Measurements from ENCODE around the gene YY1AP1.
"Not testable (repeated sequence)": the region's sequence is repeated elsewhere in the genome, so short reads cannot be mapped to it uniquely, and the experiment has no call there.

The YY1AP1 gene

GRCh38 chr1:155715777-155716176 is 27.2 kb upstream of the YY1AP1 start:
- CTCF ChIA-PET: interaction anchor here (1.5 to 1.6 kb wide), 3 partner anchors 9 to 11 kb away, joined by 4 to 6 read pairs (median 4); no protein-coding TSS in a partner anchor
- DNase-seq: no peak
- WGBS (ENCODE audit: insufficient coverage): 100% methylated on average over 2 of the region's 5 CpGs

DNA sequence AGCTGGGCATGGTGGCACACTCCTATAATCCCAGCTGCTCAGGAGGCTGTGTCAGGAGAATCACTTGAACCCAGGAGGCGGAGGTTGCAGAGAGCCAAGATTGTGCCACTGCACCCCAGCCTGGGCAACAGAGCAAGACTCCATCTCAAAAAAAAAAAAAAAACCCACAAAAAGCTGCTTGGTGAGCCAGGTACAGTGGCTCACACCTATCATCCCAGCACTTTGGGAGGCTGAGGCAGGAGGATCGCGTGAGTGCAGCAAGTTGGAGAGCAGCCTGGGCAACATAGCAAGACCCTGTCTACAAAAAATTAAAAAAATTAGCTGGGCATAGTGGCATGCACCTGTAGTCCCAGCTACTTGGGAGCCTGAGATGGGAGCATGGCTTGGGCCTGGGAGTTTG is 26.5 kb upstream of the YY1AP1 start:
- 100% methylated on average over 3 of the region's 3 CpGs for WGBS (ENCODE audit: insufficient coverage)
- H3K4me1 ChIP-seq (ENCODE audit: control extremely low read depth in 1 of 4, control insufficient read depth in 4 of 4, insufficient read depth in 4 of 4, low read length in 3 of 4); POLR2A ChIA-PET; H3K9me3 ChIP-seq (ENCODE audit: control extremely low read depth in 1 of 5, control insufficient read depth in 4 of 5, insufficient read depth in 2 of 5, low read depth in 1 of 5, low read length in 4 of 5); H3K27ac ChIP-seq (ENCODE audit: insufficient read depth in 1 of 2, low read depth in 1 of 2, low read length in 2 of 2, poor library complexity in 1 of 2, severe bottlenecking in 2 of 2); DNase-seq; H3K27me3 ChIP-seq (replicated peaks in 2 of 5; ENCODE audit: control insufficient read depth in 4 of 5, insufficient read depth in 5 of 5, low read length in 4 of 5); H3K4me3 ChIP-seq (ENCODE audit: control insufficient read depth in 1 of 7, extremely low read depth in 1 of 7, insufficient read depth in 4 of 7, low read depth in 2 of 7, low read length in 6 of 7): not testable (repeated sequence)
- CTCF ChIA-PET: interaction anchor here (1.5 to 1.6 kb wide), 3 partner anchors 10 to 11 kb away, joined by 4 to 6 read pairs (median 4); no protein-coding TSS in a partner anchor
- H3K36me3 ChIP-seq (ENCODE audit: control insufficient read depth in 4 of 4, insufficient read depth in 4 of 4, low read length in 3 of 4): peaks cover 0 to 31% (median 13%) of the 10 kb centered on the region in 4 experiments

More at GRCh38 chr1:155715777-155716176, 27.2 kb upstream of the YY1AP1 start:
- Histone ChIP-seq H3K27ac (ENCODE audit: insufficient read depth in 1 of 2, low read depth in 1 of 2, low read length in 2 of 2, poor library complexity in 1 of 2, severe bottlenecking in 2 of 2) (no peak overlapping the region), H3K9me3 (ENCODE audit: control extremely low read depth in 1 of 5, control insufficient read depth in 4 of 5, insufficient read depth in 2 of 5, low read depth in 1 of 5, low read length in 4 of 5) (no peaks in the 10 kb centered on the region), H3K36me3 (ENCODE audit: control insufficient read depth in 4 of 4, insufficient read depth in 4 of 4, low read length in 3 of 4) (peaks cover 0 to 31% (median 14%) of the 10 kb centered on the region in 4 experiments), H3K27me3 (replicated peaks in 2 of 5; ENCODE audit: control insufficient read depth in 4 of 5, insufficient read depth in 5 of 5, low read length in 4 of 5) (no peaks in the 10 kb centered on the region), H3K4me1 (ENCODE audit: control extremely low read depth in 1 of 4, control insufficient read depth in 4 of 4, insufficient read depth in 4 of 4, low read length in 3 of 4) (no peaks in the 10 kb centered on the region), H3K4me3 (ENCODE audit: control insufficient read depth in 1 of 7, extremely low read depth in 1 of 7, insufficient read depth in 4 of 7, low read depth in 2 of 7, low read length in 6 of 7) (no peak overlapping the region)
- POLR2A ChIA-PET: no interaction called here

GRCh38 chr1:155713075-155713474 is 24.5 kb upstream of the YY1AP1 start:
- H3K27ac ChIP-seq (ENCODE audit: insufficient read depth in 1 of 2, low read depth in 1 of 2, low read length in 2 of 2, poor library complexity in 1 of 2, severe bottlenecking in 2 of 2): no peak overlapping the region
- H3K36me3 ChIP-seq (ENCODE audit: control insufficient read depth in 4 of 4, insufficient read depth in 4 of 4, low read length in 3 of 4): peaks cover 5 to 34% (median 11%) of the 10 kb centered on the region in 4 experiments
- H3K4me1 ChIP-seq (ENCODE audit: control extremely low read depth in 1 of 4, control insufficient read depth in 4 of 4, insufficient read depth in 4 of 4, low read length in 3 of 4): no peaks in the 10 kb centered on the region
- POLR2A ChIA-PET: interaction anchor here (0.6 kb wide), 1 partner anchor 104 kb away, joined by 4 read pairs; no protein-coding TSS in a partner anchor
- WGBS (ENCODE audit: insufficient coverage): no CpG with 5 or more reads among the region's 2 CpGs
- no peaks in the 10 kb centered on the region for H3K27me3 ChIP-seq (replicated peaks in 2 of 5; ENCODE audit: control insufficient read depth in 4 of 5, insufficient read depth in 5 of 5, low read length in 4 of 5)
- no peak overlapping the region for H3K4me3 ChIP-seq (ENCODE audit: control insufficient read depth in 1 of 7, extremely low read depth in 1 of 7, insufficient read depth in 4 of 7, low read depth in 2 of 7, low read length in 6 of 7)
- H3K9me3 ChIP-seq (ENCODE audit: control extremely low read depth in 1 of 5, control insufficient read depth in 4 of 5, insufficient read depth in 2 of 5, low read depth in 1 of 5, low read length in 4 of 5): peaks cover 0 to 4% (median 4%) of the 10 kb centered on the region in 5 experiments
- no peak for DNase-seq
- CTCF ChIA-PET: interaction anchor here (0.6 to 1.3 kb wide), 4 partner anchors 10 to 71 kb away, joined by 3 read pairs; no protein-coding TSS in a partner anchor

DNA sequence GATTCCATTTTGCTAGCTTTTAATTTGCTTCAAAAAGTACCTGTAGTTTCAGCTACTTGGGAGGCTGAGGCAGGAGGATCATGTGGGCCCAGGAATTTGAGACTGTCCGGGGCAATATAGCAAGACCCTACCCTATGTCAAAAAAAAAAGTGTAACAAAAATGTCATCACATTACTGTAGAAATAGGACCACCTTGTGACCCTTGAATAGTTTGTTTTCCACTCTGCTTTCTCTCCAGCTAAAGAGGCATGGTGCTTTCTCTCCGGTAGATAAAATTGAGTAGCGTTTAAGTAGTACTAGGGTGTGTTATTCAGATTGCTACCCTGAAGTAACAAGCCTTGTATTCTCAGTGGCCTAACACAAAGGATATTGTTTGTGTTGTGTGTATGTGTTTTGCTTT is 24.1 kb upstream of the YY1AP1 start:
- ChIA-PET CTCF (interaction anchor here (0.6 to 1.3 kb wide), 4 partner anchors 9 to 71 kb away, joined by 3 read pairs; no protein-coding TSS in a partner anchor), POLR2A (interaction anchor here (0.6 kb wide), 1 partner anchor 105 kb away, joined by 4 read pairs; no protein-coding TSS in a partner anchor)
- peaks cover 5 to 34% (median 11%) of the 10 kb centered on the region in 4 experiments for H3K36me3 ChIP-seq (ENCODE audit: control insufficient read depth in 4 of 4, insufficient read depth in 4 of 4, low read length in 3 of 4)
- not testable (repeated sequence) for H3K4me3 ChIP-seq (ENCODE audit: control insufficient read depth in 1 of 7, extremely low read depth in 1 of 7, insufficient read depth in 4 of 7, low read depth in 2 of 7, low read length in 6 of 7); H3K4me1 ChIP-seq (ENCODE audit: control extremely low read depth in 1 of 4, control insufficient read depth in 4 of 4, insufficient read depth in 4 of 4, low read length in 3 of 4); H3K27ac ChIP-seq (ENCODE audit: insufficient read depth in 1 of 2, low read depth in 1 of 2, low read length in 2 of 2, poor library complexity in 1 of 2, severe bottlenecking in 2 of 2); H3K9me3 ChIP-seq (ENCODE audit: control extremely low read depth in 1 of 5, control insufficient read depth in 4 of 5, insufficient read depth in 2 of 5, low read depth in 1 of 5, low read length in 4 of 5); H3K27me3 ChIP-seq (replicated peaks in 2 of 5; ENCODE audit: control insufficient read depth in 4 of 5, insufficient read depth in 5 of 5, low read length in 4 of 5)
- peak in 2 of 3 donors; percentile 28 to 37 for DNase-seq
- WGBS (ENCODE audit: insufficient coverage): 100% methylated on average over 2 of the region's 3 CpGs

DNA sequence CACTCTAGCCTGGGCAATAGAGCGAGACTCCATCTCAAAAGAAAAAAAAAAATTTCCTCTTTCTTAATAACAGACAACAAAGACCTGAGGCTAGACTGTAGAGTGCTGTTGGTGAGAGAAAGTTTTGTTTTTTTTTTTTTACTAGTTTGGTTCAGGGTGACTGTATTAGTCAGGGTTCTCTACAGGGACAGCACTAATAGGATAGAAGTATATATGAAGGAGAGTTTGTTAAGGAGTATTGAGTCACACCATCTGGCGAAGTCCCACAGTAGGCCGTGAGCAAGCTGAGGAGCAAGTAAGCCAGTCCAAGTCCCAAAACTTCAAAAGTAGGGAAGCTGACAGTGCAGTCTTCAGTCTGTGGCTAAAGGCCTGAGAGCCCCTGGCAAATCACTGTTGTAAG is 22.9 kb upstream of the YY1AP1 start:
- CTCF ChIA-PET; H3K4me3 ChIP-seq (ENCODE audit: control insufficient read depth in 1 of 7, extremely low read depth in 1 of 7, insufficient read depth in 4 of 7, low read depth in 2 of 7, low read length in 6 of 7); H3K27me3 ChIP-seq (replicated peaks in 2 of 5; ENCODE audit: control insufficient read depth in 4 of 5, insufficient read depth in 5 of 5, low read length in 4 of 5); H3K9me3 ChIP-seq (ENCODE audit: control extremely low read depth in 1 of 5, control insufficient read depth in 4 of 5, insufficient read depth in 2 of 5, low read depth in 1 of 5, low read length in 4 of 5); POLR2A ChIA-PET; DNase-seq; H3K27ac ChIP-seq (ENCODE audit: insufficient read depth in 1 of 2, low read depth in 1 of 2, low read length in 2 of 2, poor library complexity in 1 of 2, severe bottlenecking in 2 of 2); H3K4me1 ChIP-seq (ENCODE audit: control extremely low read depth in 1 of 4, control insufficient read depth in 4 of 4, insufficient read depth in 4 of 4, low read length in 3 of 4): not testable (repeated sequence)
- WGBS (ENCODE audit: insufficient coverage): no CpG with 5 or more reads among the region's 3 CpGs
- peaks cover 5 to 26% (median 9%) of the 10 kb centered on the region in 4 experiments for H3K36me3 ChIP-seq (ENCODE audit: control insufficient read depth in 4 of 4, insufficient read depth in 4 of 4, low read length in 3 of 4)

DNA sequence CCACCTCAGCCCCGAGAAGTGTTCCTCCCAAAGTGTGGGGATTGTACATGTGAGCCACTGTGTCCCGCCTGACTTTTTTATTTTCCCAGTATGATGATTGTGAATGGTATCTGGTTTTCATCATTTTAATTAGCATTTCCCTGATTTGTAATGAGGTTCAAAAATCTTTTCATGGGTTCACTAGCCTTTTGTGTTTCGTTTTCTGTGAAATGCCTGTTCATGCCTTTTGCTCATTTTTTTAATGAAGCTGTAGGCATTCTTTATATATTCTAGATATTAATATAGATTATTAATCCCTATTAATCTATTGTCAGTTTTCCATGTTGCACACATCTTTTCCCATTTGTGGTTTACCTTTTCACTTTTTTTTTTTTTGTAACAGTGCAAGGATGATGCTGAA is 20.8 kb upstream of the YY1AP1 start:
- ChIA-PET CTCF (interaction anchor here (1.1 to 1.2 kb wide), 2 partner anchors 14 to 19 kb away, joined by 3 to 4 read pairs; no protein-coding TSS in a partner anchor), POLR2A (interaction anchor here (0.6 to 0.7 kb wide), 3 partner anchors 39 to 52 kb away, joined by 3 read pairs; no protein-coding TSS in a partner anchor)

GRCh38 chr1:155706139-155706538 is 17.6 kb upstream of the YY1AP1 start:
- no peak for DNase-seq
- 95% methylated on average over 4 of the region's 5 CpGs for WGBS (ENCODE audit: insufficient coverage)
- H3K4me1 ChIP-seq (ENCODE audit: control extremely low read depth in 1 of 4, control insufficient read depth in 4 of 4, insufficient read depth in 4 of 4, low read length in 3 of 4): no peaks in the 10 kb centered on the region
- H3K4me3 ChIP-seq (ENCODE audit: control insufficient read depth in 1 of 7, extremely low read depth in 1 of 7, insufficient read depth in 4 of 7, low read depth in 2 of 7, low read length in 6 of 7): no peak overlapping the region
- peaks cover 0 to 4% (median 4%) of the 10 kb centered on the region in 5 experiments for H3K9me3 ChIP-seq (ENCODE audit: control extremely low read depth in 1 of 5, control insufficient read depth in 4 of 5, insufficient read depth in 2 of 5, low read depth in 1 of 5, low read length in 4 of 5)
- ChIA-PET POLR2A (no interaction called here), CTCF (interaction anchor here (0.7 to 2.0 kb wide), 2 partner anchors 9 to 70 kb away, joined by 3 to 6 read pairs; no protein-coding TSS in a partner anchor)
- H3K27ac ChIP-seq (ENCODE audit: insufficient read depth in 1 of 2, low read depth in 1 of 2, low read length in 2 of 2, poor library complexity in 1 of 2, severe bottlenecking in 2 of 2): no peak overlapping the region
- no peaks in the 10 kb centered on the region for H3K27me3 ChIP-seq (replicated peaks in 2 of 5; ENCODE audit: control insufficient read depth in 4 of 5, insufficient read depth in 5 of 5, low read length in 4 of 5)
- H3K36me3 ChIP-seq (ENCODE audit: control insufficient read depth in 4 of 4, insufficient read depth in 4 of 4, low read length in 3 of 4): peaks cover 0 to 9% (median 6%) of the 10 kb centered on the region in 4 experiments

More for the DNA sequence above, 20.8 kb upstream of the YY1AP1 start:
- no peaks in the 10 kb centered on the region for H3K4me1 ChIP-seq (ENCODE audit: control extremely low read depth in 1 of 4, control insufficient read depth in 4 of 4, insufficient read depth in 4 of 4, low read length in 3 of 4)
- no CpG with 5 or more reads among the region's 3 CpGs for WGBS (ENCODE audit: insufficient coverage)
- peaks cover 3 to 19% (median 7%) of the 10 kb centered on the region in 4 experiments for H3K36me3 ChIP-seq (ENCODE audit: control insufficient read depth in 4 of 4, insufficient read depth in 4 of 4, low read length in 3 of 4)
- no peak for DNase-seq
- peaks cover 0 to 4% (median 4%) of the 10 kb centered on the region in 5 experiments for H3K9me3 ChIP-seq (ENCODE audit: control extremely low read depth in 1 of 5, control insufficient read depth in 4 of 5, insufficient read depth in 2 of 5, low read depth in 1 of 5, low read length in 4 of 5)
- H3K4me3 ChIP-seq (ENCODE audit: control insufficient read depth in 1 of 7, extremely low read depth in 1 of 7, insufficient read depth in 4 of 7, low read depth in 2 of 7, low read length in 6 of 7): no peak overlapping the region
- H3K27ac ChIP-seq (ENCODE audit: insufficient read depth in 1 of 2, low read depth in 1 of 2, low read length in 2 of 2, poor library complexity in 1 of 2, severe bottlenecking in 2 of 2): no peak overlapping the region
- no peaks in the 10 kb centered on the region for H3K27me3 ChIP-seq (replicated peaks in 2 of 5; ENCODE audit: control insufficient read depth in 4 of 5, insufficient read depth in 5 of 5, low read length in 4 of 5)

Measured in common myeloid progenitor, CD34-positive (primary cell).